ENCODE measurements around the gene SPAAR.

The SPAAR gene

DNA sequence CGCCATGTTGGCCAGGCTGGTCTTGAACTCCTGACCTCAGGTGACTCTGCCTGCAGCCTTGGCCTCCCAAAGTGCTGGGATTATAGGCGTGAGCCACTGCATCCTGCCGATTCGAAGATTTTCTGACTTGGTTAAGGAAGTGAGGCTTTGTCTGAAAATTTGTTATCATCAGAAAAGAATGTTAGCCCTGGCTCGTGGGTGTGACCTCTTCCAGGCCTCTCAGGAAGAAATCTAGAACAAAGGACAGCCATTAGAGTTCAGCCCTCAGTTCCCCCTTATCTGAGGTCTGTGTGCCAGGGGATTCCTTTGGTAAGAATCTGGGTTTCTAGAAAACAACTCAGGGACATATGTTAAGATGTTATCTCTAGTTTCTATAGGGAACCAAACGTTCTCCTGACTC is 42.4 kb downstream of the SPAAR start:
- DNase-seq = no peak

GRCh38 chr9:35952526-35953191 is 43.4 kb downstream of the SPAAR start:
- no peak for DNase-seq

- DNase-seq = peak; percentile 47 to 70
These were observed 45.8 kb downstream of the SPAAR start for GRCh38 chr9:35954942-35955546.

DNA sequence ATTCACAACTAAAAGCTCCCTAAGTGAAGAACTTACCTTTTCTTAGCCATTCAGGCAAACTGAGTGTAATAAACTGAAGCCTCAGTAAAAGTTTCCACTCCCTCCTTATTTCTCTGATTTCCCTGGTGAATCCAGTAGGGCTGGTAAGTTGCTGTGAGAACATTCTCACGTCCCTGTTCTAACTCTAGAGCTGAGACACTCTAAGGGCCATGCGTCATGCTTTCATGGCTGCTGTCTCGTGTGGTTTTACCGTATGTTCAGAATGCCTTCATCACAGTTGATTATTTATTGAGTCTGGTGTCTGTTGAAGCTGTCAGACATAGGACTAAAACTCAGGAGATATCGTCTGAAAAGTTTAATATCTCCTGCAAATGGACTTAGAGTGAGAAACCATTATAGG is 47.4 kb downstream of the SPAAR start:
- DNase-seq = no peak

DNA sequence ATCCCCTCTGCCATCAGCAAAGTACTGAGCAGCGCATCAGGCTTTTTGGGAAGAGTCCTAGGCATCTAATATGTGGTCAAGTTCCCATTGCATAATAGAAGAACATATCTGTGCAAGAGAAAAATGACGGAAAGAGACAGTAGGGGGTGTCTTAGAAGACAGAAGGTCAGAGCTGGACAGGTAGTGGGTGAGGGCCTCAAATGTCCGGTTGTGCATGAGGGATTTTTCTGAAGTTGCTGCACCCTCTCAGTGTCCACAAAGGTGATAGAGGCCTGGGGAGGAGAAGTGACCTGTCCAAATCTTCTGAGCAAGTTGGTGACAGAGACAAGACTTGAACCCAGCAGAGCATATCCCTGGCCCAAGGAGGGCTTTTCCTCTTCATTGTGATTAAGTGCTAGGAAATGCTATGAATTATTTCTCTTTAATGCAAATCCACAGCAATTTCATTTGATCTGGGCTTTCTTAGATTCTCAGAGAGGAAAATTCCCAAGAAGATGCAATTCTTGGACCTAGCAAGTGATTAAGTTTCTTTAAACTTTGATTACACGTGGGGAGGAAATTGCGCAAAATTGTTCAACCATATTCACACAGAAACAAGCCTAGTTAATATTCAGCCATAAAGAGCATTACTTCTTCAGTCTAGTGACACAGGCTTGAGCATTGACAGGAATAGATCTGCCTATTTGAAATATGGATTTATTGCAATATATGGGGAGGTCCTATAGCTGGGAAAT is 49.0 kb downstream of the SPAAR start, which contains the start of gene OR2S2:
OR2S2 (minus strand) TSS at position 51 of the 734 bp plus-strand sequence. CDS start 56 bp downstream, outside the sequence.
- DNase-seq = no peak

GRCh38 chr9:35960039-35960655 is 50.9 kb downstream of the SPAAR start:
- DNase-seq = no peak

Measured in CD4-positive, alpha-beta T cell treated with Interferon alpha-2 for 1 hour (primary cell).